K562 (cell line): ENCODE results near the gene DOCK6. TPM values are rescaled to one million over a fixed set of nuclear protein-coding genes. Genes with fewer than 3 reads are reported as not detected.

Source experiments
- ATAC-seq: fragments of 200-7000 bp; cut with Tn5 transposase; 3 replicates; pipeline ENCODE4 v1.9.1; 2020; ENCODE audit warnings: moderate library complexity
- BruUV-seq: library from RNA; stranded (reverse); fragments of 400-500 nt; replicated peaks from 2 replicates; lab custom pipeline; 2021; lab: Mats Ljungman, UMichigan
- CTCF ChIA-PET: fragments of 300-600 bp; formaldehyde crosslinking; extraction: SDS; loops from one replicate; lab custom pipeline; 2021; ENCODE audit warnings: low intra/inter-chr PET ratio; lab: Yijun Ruan, JAX
- POLR2A ChIA-PET: fragments of 300-600, 350-650 bp; sonication (Branson Sonifier 250); formaldehyde crosslinking; extraction: SDS; loops from one replicate; lab custom pipeline; 2021; ENCODE audit warnings: antibody characterized with exemption, inconsistent platforms; lab: Yijun Ruan, JAX
- DNase-seq, 4 experiments: peaks; one replicate each; pipeline versions ENCODE4 v3.0.0 to v3.0.0-alpha.2; 2011 to 2018; ENCODE audit warnings: low spot score in 3 of 4, mixed read lengths in 3 of 4; ENCODE audit errors: extremely low read depth in 1 of 4
- FAIRE-seq: peaks from 2 replicates; lab custom pipeline; 2011; peaks lifted over from hg19 to GRCh38; lab: Jason Lieb, UNC
- H2AFZ ChIP-seq: 2 replicates; pipeline ENCODE4 v1.6.0; 2011; ENCODE audit warnings: low read depth, low read length, control low read depth, inconsistent platforms
- H3K27ac ChIP-seq: fragments of 200-600 bp; 3 replicates; pipeline ENCODE4 v1.8.0; 2011; ENCODE audit warnings: low read depth, mild to moderate bottlenecking, control low read depth, inconsistent platforms, low read length, moderate library complexity, mixed read lengths; ENCODE audit errors: extremely low read depth
- H3K27me3 ChIP-seq, 2 experiments: fragments of 300-600 bp in 1 of 2; 2 replicates in 1 of 2; 3 replicates in 1 of 2; pipeline versions ENCODE4 v1.6.0 to v1.8.0; 2011; ENCODE audit warnings: inconsistent platforms in 2 of 2, low read length in 2 of 2, mild to moderate bottlenecking in 1 of 2, mixed read lengths in 1 of 2, moderate library complexity in 1 of 2; ENCODE audit not compliant: control insufficient read depth in 2 of 2, insufficient read depth in 2 of 2
- H3K36me3 ChIP-seq: fragments of 300-600 bp; 3 replicates; pipeline ENCODE4 v1.8.0; 2011; ENCODE audit warnings: mild to moderate bottlenecking, low read length, inconsistent platforms; ENCODE audit not compliant: control insufficient read depth, insufficient read depth
- H3K4me1 ChIP-seq, 2 experiments: fragments of 200-600 bp in 1 of 2; replicated peaks in 1 of 2; 2 replicates in 1 of 2; 3 replicates in 1 of 2; pipeline versions ENCODE4 v1.5.1 to v1.8.0; 2011; ENCODE audit warnings: inconsistent platforms in 2 of 2, low read length in 2 of 2, mild to moderate bottlenecking in 1 of 2, mixed read lengths in 1 of 2, moderate library complexity in 1 of 2; ENCODE audit not compliant: control insufficient read depth in 2 of 2, insufficient read depth in 2 of 2
- H3K4me2 ChIP-seq: 2 replicates; pipeline ENCODE4 v1.6.1; 2011; ENCODE audit warnings: low read length, control low read depth, inconsistent platforms, mixed read lengths; ENCODE audit not compliant: insufficient read depth
- H3K4me3 ChIP-seq: fragments of 200-600 bp; sonication (generic), shearing (Covaris generic); 2 replicates; pipeline ENCODE4 v1.5.1; 2016; ENCODE audit warnings: control low read depth, inconsistent platforms
- H3K79me2 ChIP-seq: fragments of 200-600 bp; 3 replicates; pipeline ENCODE4 v1.8.0; 2011; ENCODE audit warnings: low read length, inconsistent platforms; ENCODE audit not compliant: control insufficient read depth, insufficient read depth
- H3K9ac ChIP-seq, 2 experiments: 2 replicates each; pipeline versions ENCODE4 v1.6.0 to v1.6.1; 2011; ENCODE audit warnings: low read depth in 2 of 2, low read length in 2 of 2, control low read depth in 1 of 2, inconsistent platforms in 1 of 2, mild to moderate bottlenecking in 1 of 2, mixed read lengths in 1 of 2; ENCODE audit not compliant: insufficient read depth in 1 of 2
- H3K9me1 ChIP-seq: one replicate; pipeline ENCODE4 v1.6.0; 2011; ENCODE audit warnings: inconsistent platforms, mild to moderate bottlenecking, low read length, moderate library complexity; ENCODE audit not compliant: control insufficient read depth, insufficient read depth
- H3K9me3 ChIP-seq: replicated peaks from 2 replicates; pipeline ENCODE4 v1.5.1; 2011; ENCODE audit warnings: low read depth, low read length, inconsistent platforms; ENCODE audit not compliant: control insufficient read depth, insufficient read depth
- H4K20me1 ChIP-seq: replicated peaks from 2 replicates; pipeline ENCODE4 v1.6.1; 2011; ENCODE audit warnings: low read length, inconsistent platforms, mixed read lengths; ENCODE audit not compliant: control insufficient read depth, insufficient read depth
- ATF3 ChIP-seq, 2 experiments: fragments of 450-650 bp in 1 of 2; sonication (generic) in 1 of 2; formaldehyde crosslinking in 1 of 2; IDR thresholded peaks in 1 of 2; conservative IDR thresholded peaks in 1 of 2; 2 replicates each; pipeline versions ENCODE4 v1.6.1 to v1.8.1; 2016 to 2023; ENCODE audit warnings: mild to moderate bottlenecking in 2 of 2, moderate library complexity in 2 of 2, inconsistent platforms in 1 of 2, missing genetic modification reagents in 1 of 2
- CEBPB ChIP-seq: fragments of 450-650 bp; IDR thresholded peaks from 2 replicates; pipeline ENCODE4 v1.6.1; 2016; ENCODE audit warnings: missing genetic modification characterization, missing compliant biosample characterization
- CEBPG ChIP-seq, 3 experiments: fragments of 200-800 bp in 1 of 3; sonication (Bioruptor generic) in 1 of 3; sonication (generic) in 1 of 3; formaldehyde crosslinking in 1 of 3; IDR thresholded peaks in 2 of 3; conservative IDR thresholded peaks in 1 of 3; 2 replicates each; pipeline versions ENCODE4 v1.6.1 to v1.8.0; 2016 to 2022; ENCODE audit warnings: missing compliant biosample characterization in 2 of 3, missing genetic modification characterization in 2 of 3, mild to moderate bottlenecking in 1 of 3, missing genetic modification reagents in 1 of 3
- E2F8 ChIP-seq: fragments of 450-650 bp; IDR thresholded peaks from 2 replicates; pipeline ENCODE4 v1.7.1; 2018; ENCODE audit warnings: mild to moderate bottlenecking, low read depth; ENCODE audit not compliant: partially characterized antibody
- ETV1 ChIP-seq: fragments of 450-650 bp; conservative IDR thresholded peaks from 2 replicates; pipeline ENCODE4 v1.6.1; 2016; ENCODE audit warnings: missing genetic modification characterization, control low read depth, low read depth, missing compliant biosample characterization
- KDM5B ChIP-seq: fragments of 200-600 bp; sonication (generic); IDR thresholded peaks from 2 replicates; pipeline ENCODE4 v1.6.1; 2012; ENCODE audit warnings: low read depth, mild to moderate bottlenecking, moderate library complexity, low read length, control low read depth, inconsistent platforms; ENCODE audit not compliant: insufficient replicate concordance
- RBM34 ChIP-seq: fragments of 200-400 bp; formaldehyde crosslinking; IDR thresholded peaks from 2 replicates; pipeline ENCODE4 v1.6.1; 2018; ENCODE audit warnings: low read length, borderline replicate concordance; ENCODE audit not compliant: insufficient read depth
- SNRNP70 ChIP-seq: fragments of 200-400 bp; formaldehyde crosslinking; optimal IDR thresholded peaks from 2 replicates; pipeline ENCODE3; 2017; ENCODE audit warnings: low read depth, low read length
- ZKSCAN8 ChIP-seq: fragments of 200-800 bp; sonication (Bioruptor generic); IDR thresholded peaks from 2 replicates; pipeline ENCODE4 v1.6.1; 2016; ENCODE audit warnings: missing genetic modification characterization, missing compliant biosample characterization
- ZNF121 ChIP-seq: sonication (generic); formaldehyde crosslinking; conservative IDR thresholded peaks from 2 replicates; pipeline ENCODE4 v1.8.0; 2022; ENCODE audit warnings: missing genetic modification reagents
- WGBS: fragments of 100-300 bp; shearing (Covaris generic); methylation state at CpG from one replicate; pipeline ENCODE4 v1.1.6; 2016; ENCODE audit warnings: low coverage, mixed read lengths; ENCODE audit not compliant: insufficient coverage; ENCODE audit errors: missing lambda C conversion rate; 5-methylcytosine and 5-hydroxymethylcytosine counted together
- in situ Hi-C: fragments of 300-500 bp; cut with MboI; formaldehyde crosslinking; loops from 4 replicates; pipeline ENCODE4 v1.15.0; 2018; ENCODE audit warnings: inconsistent platforms, mixed read lengths
- intact Hi-C: fragments of 100-400 bp; cut with micrococcal nuclease; formaldehyde crosslinking; loops from 2 replicates; pipeline ENCODE4 v1.14.2; 2022
- polyA plus RNA-seq, 8 experiments: library from polyadenylated mRNA; depleted of rRNA in 4 of 8; stranded (reverse) in 5 of 8; unstranded in 3 of 8; fragments of >200 nt; fragmentation: Nextera tagmentation in 2 of 8; fragmentation: Illumina TruSeq in 1 of 8; extraction: Ambion mirVana in 2 of 8; extraction: Trizol in 1 of 8; gene quantifications; 2 replicates each; pipeline versions ENCODE4 v1.2.1 to v1.2.3, GENCODE V29; 2011 to 2014; ENCODE audit warnings: inconsistent platforms in 1 of 8, missing spikeins in 1 of 8
- total RNA-seq, 7 experiments: library from RNA; depleted of rRNA in 6 of 7; stranded (reverse); fragments of >200 nt in 6 of 7; fragmentation: Illumina TruSeq in 2 of 7; extraction: Trizol in 2 of 7; gene quantifications; 2 replicates each; pipeline versions ENCODE4 v1.2.1 to v1.2.3, GENCODE V29; 2011 to 2021; ENCODE audit warnings: low replicate concordance in 1 of 7

DOCK6 gene
- total and polyA plus RNA-seq, 9 of the 15 experiments (the other 6 are each of a cell fraction or from before 2014, with no cell fraction given), result 0.35 to 19.3 (median 3.8) TPM

GRCh38 chr19:11267316-11268085 lies 5.2 kb upstream of the DOCK6 start:
- Histone ChIP-seq H3K4me3 (no peak overlapping the region), H3K9me3 (no peaks in the 10 kb centered on the region), H3K9me1 (no peaks in the 10 kb centered on the region), H4K20me1 (0 out of 2 replicates have a peak, but pooled peaks cover 3% of the 10 kb centered on the region), H3K27me3 (no peaks in the 10 kb centered on the region; a peak in 1 of 5 replicates), H3K9ac (peak overlapping the region in 1 of 2 experiments; percentile 55; a peak in 2 of 4 replicates), H3K4me1 (peaks cover 10 to 16% of the 10 kb centered on the region in 2 experiments; a peak in 3 of 5 replicates), H3K4me2 (no peak overlapping the region), H2AFZ (no peak overlapping the region), H3K79me2 (no peaks in the 10 kb centered on the region), H3K36me3 (no peaks in the 10 kb centered on the region), H3K27ac (no peak overlapping the region)
- no TSS peak for BruUV-seq
- TF ChIP-seq SNRNP70, result no peak
- 0 out of 2 replicates have a peak, but pooled peaks have one; percentile 51 for TF ChIP-seq ZKSCAN8 (CRISPR knock-in tag)
- TF ChIP-seq ETV1 (tag), result no peak
- no peak for TF ChIP-seq E2F8
- no peak for TF ChIP-seq KDM5B
- TF ChIP-seq CEBPG (CRISPR knock-in tag; IDR thresholded peaks at IDR 0.05), result peak; percentile 41; the same call in 1 of the 2 replicates
- TF ChIP-seq CEBPG (tag; conservative IDR thresholded peaks at IDR 0.05 in 1 of 2, IDR thresholded peaks at IDR 0.05 in 1 of 2), result peak; percentile 50 to 60; a peak in 3 of 4 replicates
- TF ChIP-seq ZNF121 (CRISPR knock-in tag), result peak; percentile 95
- TF ChIP-seq RBM34, result no peak
- TF ChIP-seq ATF3 (IDR thresholded peaks at IDR 0.05), result peak; percentile 78
- no peak for TF ChIP-seq ATF3 (CRISPR knock-in tag; conservative IDR thresholded peaks at IDR 0.05)
- peak; percentile 79 for TF ChIP-seq CEBPB (tag)
- ChIA-PET POLR2A (interaction anchor here (0.6 to 1.3 kb wide), 2 partner anchors 11 to 14 kb away, joined by 3 read pairs; no protein-coding TSS in a partner anchor), CTCF (no interaction called here)
- FAIRE-seq (no peak), ATAC-seq (no peak), DNase-seq (peak in 2 of 4 experiments; percentile 10 to 15)
- intact Hi-C loops (no loop called here), in situ Hi-C loops (no loop called here)
- WGBS, result 28% methylated on average over 10 of the region's 10 CpGs
